Kidney (tissue), 14 donors: ENCODE results near the gene POU4F2. TPM values are rescaled to one million over a fixed set of nuclear protein-coding genes. Genes with fewer than 3 reads are reported as not detected.

Source experiments
- DNase-seq, 5 donors: peaks; one replicate each; pipeline ENCODE4 v3.0.0-alpha.2; 2013 to 2020
- FAIRE-seq: peaks from 2 replicates; lab custom pipeline; 2012; peaks lifted over from hg19 to GRCh38; lab: Jason Lieb, UNC
- H3K27ac ChIP-seq, 2 donors: one replicate each; pipeline ENCODE4 v1.7.0; 2013; ENCODE audit warnings: low read depth in 2 of 2, low read length in 2 of 2, inconsistent platforms in 1 of 2
- H3K27me3 ChIP-seq: one replicate; pipeline ENCODE4 v1.7.1; 2013; ENCODE audit warnings: low read length, inconsistent platforms; ENCODE audit not compliant: control insufficient read depth, insufficient read depth
- H3K36me3 ChIP-seq, 3 donors: one replicate each; pipeline versions ENCODE4 v1.7.0 to v1.7.1; 2013; ENCODE audit warnings: low read length in 3 of 3, control low read depth in 1 of 3, inconsistent platforms in 1 of 3; ENCODE audit not compliant: insufficient read depth in 3 of 3, control insufficient read depth in 2 of 3
- H3K4me1 ChIP-seq, 3 donors: one replicate each; pipeline versions ENCODE4 v1.7.0 to v1.7.1; 2013; ENCODE audit warnings: low read length in 3 of 3, inconsistent platforms in 1 of 3, low read depth in 1 of 3; ENCODE audit not compliant: control insufficient read depth in 2 of 3, insufficient read depth in 2 of 3
- H3K4me3 ChIP-seq, 3 donors: one replicate each; pipeline versions ENCODE4 v1.7.0 to v1.8.1; 2013; ENCODE audit warnings: low read length in 3 of 3, control low read depth in 1 of 3, inconsistent platforms in 1 of 3
- H3K9ac ChIP-seq, 3 donors: one replicate each; pipeline versions ENCODE4 v1.7.0 to v1.7.1; 2013; ENCODE audit warnings: low read length in 3 of 3, control low read depth in 1 of 3, inconsistent platforms in 1 of 3
- H3K9me3 ChIP-seq, 3 donors: one replicate each; pipeline versions ENCODE4 v1.7.0 to v1.7.1; 2013; ENCODE audit warnings: low read length in 3 of 3, control low read depth in 1 of 3, inconsistent platforms in 1 of 3; ENCODE audit not compliant: control insufficient read depth in 2 of 3, insufficient read depth in 1 of 3
- CTCF ChIP-seq: IDR thresholded peaks from 3 replicates; pipeline ENCODE4 v1.5.1; 2012; ENCODE audit warnings: mild to moderate bottlenecking, moderate library complexity, borderline replicate concordance; ENCODE audit not compliant: insufficient read depth; ENCODE audit errors: extremely low read depth
- intact Hi-C: fragments of 100-400 bp; cut with DNase I; formaldehyde crosslinking; loops from one replicate; pipeline ENCODE4 v1.11.1; 2022
- polyA plus RNA-seq: library from polyadenylated mRNA; stranded (reverse); fragments of 350-450 nt; fragmentation: Illumina TruSeq; extraction: RNeasy Lipid Tissue Mini Kit (QIAGEN cat#74804); gene quantifications from one replicate; pipeline ENCODE4 v1.2.3, GENCODE V29; 2014; ENCODE audit warnings: low read depth, low replicate concordance; ENCODE audit not compliant: insufficient read depth
- total RNA-seq: library from RNA; stranded (reverse); fragmentation: NEBNext Ultra II Directional; extraction: Animal tissue kit (Norgen Biotek cat#: 25700); gene quantifications from one replicate; pipeline ENCODE4 v1.2.1, GENCODE V29; 2021
- donor health status: control.
- donor health status: control.
- donor health status: control.
- donor health status: control.
- donor health status: control.
- donor health status: DM: yes; HTN: yes; CAD: no.
- donor health status: Normal renal cell carcinoma (clear cell type).

POU4F2 gene
- total and polyA plus RNA-seq, 2 donors from 2014 or later = not detected

DNA sequence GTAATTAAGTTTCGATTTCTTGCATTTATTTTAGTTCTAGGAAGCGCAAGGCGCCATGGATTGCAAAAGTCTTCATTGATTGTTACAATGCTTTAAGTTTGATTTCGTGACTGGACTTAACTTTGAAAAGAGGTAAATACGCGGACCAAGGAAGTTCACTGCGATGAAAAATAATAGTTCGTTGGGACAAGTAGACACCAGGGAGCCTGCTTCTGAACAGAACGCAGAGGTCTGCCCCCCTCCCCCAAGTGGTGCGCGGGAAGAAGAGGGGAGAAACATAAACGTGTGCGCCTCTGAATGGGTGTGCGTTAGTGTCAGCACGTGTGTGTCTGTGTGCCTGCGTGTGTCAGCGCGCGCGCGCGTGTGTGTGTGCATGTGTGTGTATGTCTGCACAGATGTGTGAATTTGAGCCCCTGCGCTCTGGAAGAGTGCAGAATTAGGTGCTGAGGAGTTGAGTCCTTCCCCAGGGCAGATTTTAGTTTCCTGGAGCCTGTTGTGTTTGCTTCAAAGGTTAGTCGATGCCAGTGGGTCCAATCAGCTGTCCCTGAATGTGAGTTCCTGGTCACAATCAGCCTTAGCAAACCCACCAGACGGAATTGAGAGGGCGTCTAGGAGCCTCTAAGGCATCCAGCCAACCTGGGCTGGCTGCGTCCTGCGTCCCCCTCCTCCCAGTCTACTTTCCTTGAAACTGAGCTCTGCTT is 5.8 kb upstream of the POU4F2 start:
- H3K4me3 ChIP-seq = no peak overlapping the region
- intact Hi-C loops = no loop called here
- H3K4me1 ChIP-seq = no peaks in the 10 kb centered on the region
- DNase-seq (no peak), FAIRE-seq (no peak)
- H3K36me3 ChIP-seq = no peaks in the 10 kb centered on the region
- H3K9ac ChIP-seq = no peak overlapping the region
- H3K27me3 ChIP-seq = peaks cover 31% of the 10 kb centered on the region
- no peak for TF ChIP-seq CTCF
- H3K27ac ChIP-seq = no peak overlapping the region
- H3K9me3 ChIP-seq = no peaks in the 10 kb centered on the region

DNA sequence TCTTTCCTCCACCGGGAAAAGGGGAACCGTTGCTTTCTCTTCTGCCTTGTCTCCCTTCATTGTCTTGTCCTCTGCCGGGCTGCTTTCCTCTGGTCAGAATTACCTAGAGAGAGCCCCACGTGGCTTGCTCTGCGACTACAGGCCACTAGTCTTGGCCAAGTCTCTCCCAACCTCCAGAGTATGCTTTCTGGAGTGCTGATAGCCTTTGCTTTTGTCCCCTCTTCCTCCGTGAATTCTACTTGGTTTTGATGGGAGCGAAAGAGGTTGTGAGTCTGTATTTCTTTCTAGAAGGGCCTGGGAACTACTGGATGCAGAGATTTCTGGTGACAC is 5.3 kb upstream of the POU4F2 start:
- peaks cover 31% of the 10 kb centered on the region for H3K27me3 ChIP-seq
- intact Hi-C loops = no loop called here
- no peak for FAIRE-seq
- H3K36me3 ChIP-seq = no peaks in the 10 kb centered on the region
- H3K4me3 ChIP-seq = no peak overlapping the region
- H3K4me1 ChIP-seq = peaks cover 0 to 2% (median 0%) of the 10 kb centered on the region in 3 donors
- no peak overlapping the region for H3K27ac ChIP-seq
- H3K9me3 ChIP-seq = no peaks in the 10 kb centered on the region
- TF ChIP-seq CTCF = no peak
- no peak overlapping the region for H3K9ac ChIP-seq
- no peak for DNase-seq

- Histone ChIP-seq H3K36me3 (no peaks in the 10 kb centered on the region), H3K4me1 (peaks cover 0 to 2% (median 0%) of the 10 kb centered on the region in 3 donors), H3K4me3 (no peak overlapping the region), H3K9ac (no peak overlapping the region), H3K27me3 (peaks cover 38% of the 10 kb centered on the region), H3K9me3 (no peaks in the 10 kb centered on the region), H3K27ac (no peak overlapping the region)
- intact Hi-C loops = no loop called here
- no peak for TF ChIP-seq CTCF
- no peak for DNase-seq
- FAIRE-seq = no peak
Measured at GRCh38 chr4:146634825-146635224, 3.9 kb upstream of the POU4F2 start.
